Activated T-helper 1 cell treated with Interleukin-2 at 50 U/mL for 16 hours (primary cell): ENCODE results near the gene PCDH9.
"Not testable (repeated sequence)": the region's sequence is repeated elsewhere in the genome, so short reads cannot be mapped to it uniquely, and the experiment has no call there.

ENCODE experiments used
- DNase-seq: peaks from one replicate; pipeline ENCODE4 v3.0.0-alpha.2; 2020; ENCODE audit warnings: low read depth

PCDH9 gene

GRCh38 chr13:66655847-66656454, 574.2 kb downstream of the PCDH9 start:
- DNase-seq = no peak

GRCh38 chr13:66644855-66645460, 585.2 kb downstream of the PCDH9 start:
- DNase-seq = no peak

GRCh38 chr13:66640231-66640630, 589.9 kb downstream of the PCDH9 start:
- no peak for DNase-seq

DNA sequence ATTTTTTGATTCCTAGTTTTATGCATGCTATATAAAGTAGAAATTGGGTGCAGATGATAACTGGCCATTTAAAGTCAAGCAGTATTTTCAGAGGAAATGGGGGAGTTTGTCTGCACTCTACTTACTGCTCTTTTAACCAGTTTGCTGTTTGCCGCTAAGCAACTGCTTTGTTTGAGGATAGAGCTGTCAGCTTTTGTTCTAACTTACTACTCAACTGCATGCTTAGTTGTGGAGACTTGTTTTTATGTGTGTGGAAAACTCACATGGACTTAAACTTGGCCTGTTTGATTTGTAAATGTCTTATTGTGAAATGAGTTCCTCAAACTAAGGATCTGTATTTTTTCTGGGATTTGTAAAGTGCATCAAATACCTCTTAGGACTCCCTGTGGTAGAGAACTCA, 591.1 kb downstream of the PCDH9 start:
- no peak for DNase-seq

DNA sequence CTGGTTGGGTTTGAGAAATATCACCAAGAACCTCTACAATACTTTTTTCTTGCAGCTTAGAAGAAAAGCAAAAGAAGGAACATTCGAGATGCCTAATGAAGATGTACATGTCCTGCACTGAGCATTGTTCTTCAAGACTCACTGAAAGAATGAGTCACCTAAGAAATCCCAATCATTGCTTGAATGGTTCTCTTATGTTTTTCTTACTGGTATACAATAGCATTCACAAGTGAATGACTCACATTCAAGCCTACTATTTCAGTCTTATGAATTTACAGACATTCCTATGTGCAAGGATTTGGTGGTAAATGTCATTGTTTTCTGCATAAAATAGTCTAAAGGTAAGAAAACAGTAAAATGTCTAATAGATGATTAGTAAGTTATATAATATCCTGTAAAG, 594.6 kb downstream of the PCDH9 start:
- DNase-seq = no peak

- no peak for DNase-seq
Measured at GRCh38 chr13:66634384-66634783, 595.8 kb downstream of the PCDH9 start.

DNA sequence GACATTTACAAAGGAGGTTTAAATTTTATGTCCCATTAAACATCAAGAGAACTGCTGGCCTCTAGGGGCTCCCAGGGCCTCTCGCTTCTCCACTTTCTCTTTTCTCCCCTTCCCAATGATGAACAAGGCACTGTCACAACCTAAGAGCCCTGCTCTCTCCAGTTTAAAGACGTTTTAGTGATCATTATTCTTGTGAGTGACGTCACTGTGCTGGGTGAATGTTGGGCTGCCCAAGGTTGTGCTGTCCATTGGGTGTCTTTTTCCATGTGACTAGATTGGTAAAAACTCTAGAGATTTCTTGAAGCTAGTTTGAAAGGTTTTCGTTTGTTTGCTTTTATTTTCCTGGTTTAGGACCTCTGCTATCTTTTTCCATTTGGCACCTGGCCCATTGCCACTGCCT, 602.6 kb downstream of the PCDH9 start:
- no peak for DNase-seq

GRCh38 chr13:66624302-66624701, 605.8 kb downstream of the PCDH9 start:
- no peak for DNase-seq

DNA sequence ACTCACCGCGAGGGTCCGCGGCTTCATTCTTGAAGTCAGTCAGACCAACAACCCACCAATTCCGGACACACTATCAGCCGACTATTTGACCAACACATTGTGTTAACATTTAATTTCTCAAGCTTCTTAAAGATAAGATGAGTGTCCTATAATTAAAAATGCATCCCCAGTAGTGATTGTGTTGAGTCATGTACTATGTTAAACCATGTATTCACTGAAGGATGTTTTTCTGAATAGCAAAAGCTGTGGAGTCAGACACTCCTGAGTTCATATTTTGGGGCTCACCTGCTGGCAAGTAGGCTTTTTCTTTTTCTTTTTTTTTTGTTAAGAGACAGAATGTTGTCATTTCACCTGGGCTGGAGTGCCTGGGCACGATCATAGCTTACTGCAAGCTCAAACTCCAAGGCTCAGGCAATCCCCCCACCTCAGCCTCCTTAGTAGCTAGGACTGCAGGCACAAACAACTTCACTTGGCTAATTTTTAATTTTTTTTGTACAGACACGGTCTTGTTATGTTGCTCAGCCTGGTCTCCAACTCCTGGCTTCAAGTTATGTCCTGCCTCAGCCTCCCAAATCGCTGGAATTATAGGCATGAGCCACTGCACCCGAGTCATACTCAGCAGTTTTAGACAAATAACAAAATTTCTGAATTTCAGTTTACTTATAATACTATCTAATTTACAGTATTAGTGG, 606.9 kb downstream of the PCDH9 start:
- no peak for DNase-seq

DNA sequence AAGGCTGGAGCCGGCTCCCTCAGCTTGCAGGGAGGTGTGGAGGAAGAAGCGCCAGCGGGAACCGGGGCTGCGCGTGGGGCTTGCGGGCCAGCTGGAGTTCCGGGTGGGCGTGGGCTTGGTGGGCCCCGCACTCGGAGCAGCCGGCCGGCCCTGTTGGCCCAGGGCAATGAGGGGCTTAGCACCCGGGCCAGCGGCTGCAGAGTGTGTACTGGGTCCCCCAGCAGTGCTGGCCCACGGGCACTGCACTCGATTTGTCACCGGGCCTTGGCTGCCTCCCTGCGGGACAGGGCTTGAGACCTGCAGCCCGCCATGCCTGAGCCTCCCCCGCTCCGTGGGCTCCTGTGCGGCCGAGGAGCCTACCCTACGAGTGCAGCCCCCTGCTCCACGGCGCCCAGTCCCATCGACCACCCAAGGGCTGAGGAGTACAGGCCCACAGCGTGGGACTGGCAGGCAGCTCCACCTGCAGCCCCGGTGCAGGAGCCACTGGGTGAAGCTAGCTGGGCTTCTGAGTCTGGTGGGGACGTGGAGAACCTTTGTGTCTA, 608.2 kb downstream of the PCDH9 start:
- DNase-seq = not testable (repeated sequence)

DNA sequence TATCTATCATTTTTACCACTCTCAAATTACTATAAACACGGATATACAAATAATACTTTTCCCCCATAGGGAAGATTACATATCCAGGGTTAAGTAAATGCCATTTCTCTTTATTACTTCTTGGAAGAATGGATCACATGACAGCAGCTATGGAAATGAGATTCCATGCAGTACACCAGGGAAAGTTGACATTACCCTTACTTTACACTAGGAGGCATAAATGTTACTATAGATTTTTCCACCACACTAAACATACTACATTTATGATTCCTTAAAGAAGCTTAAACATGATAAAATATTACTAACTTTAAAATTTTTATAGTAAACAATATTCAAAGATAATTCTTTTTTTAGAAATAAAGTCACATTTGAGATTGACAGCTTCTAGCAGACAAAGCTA, 611.4 kb downstream of the PCDH9 start:
- DNase-seq = no peak

GRCh38 chr13:66617786-66618185, 612.4 kb downstream of the PCDH9 start:
- DNase-seq = no peak

DNA sequence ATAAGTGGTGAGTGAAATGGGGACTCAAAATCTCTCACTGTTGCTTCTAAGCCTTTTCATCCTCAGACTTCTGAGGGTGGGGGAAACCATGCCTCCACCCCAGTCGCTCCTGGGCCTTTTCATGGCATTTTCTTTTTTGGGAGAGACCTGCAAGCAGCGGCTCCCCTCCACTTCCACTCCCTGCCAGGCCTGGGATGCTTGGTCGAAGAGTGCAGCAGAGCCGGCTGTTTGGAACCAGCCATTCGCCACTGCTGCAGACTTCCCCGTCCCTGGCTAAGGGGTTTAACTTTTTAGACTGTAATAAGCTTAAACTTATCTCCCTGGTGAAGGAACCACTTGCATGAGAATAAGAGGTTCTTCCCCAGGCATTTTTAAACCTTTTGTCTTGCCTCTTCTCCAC, 617.2 kb downstream of the PCDH9 start:
- no peak for DNase-seq

DNA sequence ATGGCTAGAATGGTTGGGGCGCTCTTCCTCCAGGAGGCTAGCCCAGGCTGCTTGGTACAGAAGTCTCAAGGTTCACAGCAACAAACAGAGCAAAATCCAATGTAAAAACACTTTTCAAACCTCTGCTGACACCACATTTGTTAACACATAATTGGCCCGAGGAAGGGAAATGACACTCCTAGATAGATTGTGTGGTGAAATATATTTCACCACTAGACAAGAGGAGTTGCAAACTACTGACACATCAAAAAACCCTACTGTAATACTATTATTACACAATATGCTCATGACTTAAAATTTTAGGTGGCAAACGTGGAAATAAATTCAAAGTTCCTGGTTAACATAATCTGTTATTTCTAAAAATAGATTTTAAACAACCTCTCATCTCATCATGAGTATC, 643.6 kb downstream of the PCDH9 start:
- no peak for DNase-seq

DNA sequence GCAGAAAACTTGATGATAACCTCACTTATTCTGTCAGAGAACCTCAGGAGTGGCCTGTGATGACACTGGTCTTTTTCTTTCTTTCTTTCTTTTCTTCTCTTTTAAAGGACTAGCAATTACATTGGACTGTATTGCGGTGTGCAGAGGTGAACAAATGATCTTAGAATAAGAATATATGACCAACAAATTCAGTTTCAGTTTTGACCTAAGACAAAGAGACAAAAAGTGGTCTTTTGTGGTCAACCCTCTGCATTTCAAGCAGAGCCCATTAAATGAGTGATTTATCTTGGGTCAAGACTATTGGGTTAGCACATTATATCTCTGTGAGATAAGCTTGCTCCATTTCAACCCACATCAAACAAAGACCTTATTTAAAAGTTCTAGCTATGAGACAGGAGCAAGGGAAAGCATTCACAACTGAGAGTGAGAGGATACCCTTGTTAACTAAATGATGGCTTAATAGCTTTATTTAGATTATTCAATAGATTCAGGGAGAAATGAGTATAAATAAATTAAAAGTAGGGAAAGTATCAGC, 644.4 kb downstream of the PCDH9 start:
- DNase-seq = no peak

GRCh38 chr13:66581675-66582074, 648.5 kb downstream of the PCDH9 start:
- no peak for DNase-seq

GRCh38 chr13:66578305-66578704, 651.8 kb downstream of the PCDH9 start:
- DNase-seq = no peak

- DNase-seq = no peak
Measured at GRCh38 chr13:66577358-66577757, 652.8 kb downstream of the PCDH9 start.

- no peak for DNase-seq
Measured at GRCh38 chr13:66576381-66576780, 653.8 kb downstream of the PCDH9 start.

DNA sequence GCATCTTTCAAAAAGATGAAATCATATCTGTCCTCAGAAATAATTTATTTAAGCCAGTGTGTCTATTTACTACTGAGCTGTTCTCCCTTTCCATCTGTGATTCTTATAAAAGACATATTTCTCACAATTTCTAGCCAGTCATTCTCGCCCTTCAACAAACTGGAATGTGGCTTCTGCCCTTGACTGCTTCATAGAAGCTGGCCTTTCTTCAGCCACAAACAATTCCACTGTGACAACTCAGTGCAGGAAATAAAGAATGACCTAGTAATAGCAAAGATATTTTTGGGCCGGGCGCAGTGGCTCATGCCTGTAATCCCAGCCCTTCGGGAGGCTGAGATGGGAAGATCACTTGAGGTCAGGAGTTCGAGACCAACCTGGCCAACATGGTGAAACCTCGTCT, 655.5 kb downstream of the PCDH9 start:
- no peak for DNase-seq

DNA sequence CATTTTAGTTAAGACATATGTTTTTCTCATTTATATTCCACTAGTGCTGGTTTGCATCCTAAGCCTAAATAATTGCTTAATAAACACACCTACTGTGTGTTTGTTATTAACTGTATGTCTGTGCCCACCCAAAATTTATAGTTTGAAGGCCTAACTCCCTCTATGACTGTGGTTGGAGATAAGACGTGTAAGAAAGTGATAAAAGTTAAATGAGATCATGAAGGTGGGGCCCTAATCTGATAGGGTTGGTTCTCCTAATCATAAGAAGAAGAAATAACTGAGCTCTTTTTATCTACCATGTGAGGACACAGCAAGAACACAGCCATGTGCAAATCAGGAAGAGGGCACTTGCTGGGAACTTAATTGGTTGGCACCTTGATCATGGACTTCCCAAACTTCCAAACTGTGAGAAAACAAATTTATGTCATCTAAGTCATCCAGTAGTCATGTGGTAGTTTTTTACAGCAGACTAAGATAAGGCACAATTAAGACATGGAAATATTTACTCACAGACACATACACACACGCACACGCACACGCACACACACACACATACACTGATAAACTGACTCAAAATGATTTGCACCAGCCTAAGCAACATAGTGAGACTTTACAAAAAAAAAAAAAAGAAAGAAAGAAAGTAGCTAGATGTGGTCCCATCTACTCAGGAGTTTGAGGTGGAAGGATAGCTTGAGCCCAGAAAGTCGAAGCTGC, 662.1 kb downstream of the PCDH9 start:
- no peak for DNase-seq

DNA sequence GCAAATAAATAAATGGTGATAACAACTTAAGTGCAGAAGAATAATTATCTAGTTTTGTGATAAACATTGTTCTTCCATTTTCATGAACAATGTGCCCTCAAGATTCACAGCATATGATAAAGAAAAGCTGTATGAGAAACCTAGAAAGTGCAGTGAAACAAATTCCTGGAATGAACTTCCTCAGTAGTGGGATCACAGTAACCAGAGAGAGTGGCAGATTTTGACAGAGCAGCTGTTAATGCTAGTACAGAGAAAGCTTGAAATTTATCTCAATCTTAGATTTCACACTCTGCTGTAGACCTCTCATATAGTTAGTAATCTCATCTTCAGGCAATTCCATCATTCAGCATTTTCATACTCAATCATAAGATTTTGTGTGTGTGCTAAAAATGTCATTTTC, 664.9 kb downstream of the PCDH9 start:
- DNase-seq = no peak

DNA sequence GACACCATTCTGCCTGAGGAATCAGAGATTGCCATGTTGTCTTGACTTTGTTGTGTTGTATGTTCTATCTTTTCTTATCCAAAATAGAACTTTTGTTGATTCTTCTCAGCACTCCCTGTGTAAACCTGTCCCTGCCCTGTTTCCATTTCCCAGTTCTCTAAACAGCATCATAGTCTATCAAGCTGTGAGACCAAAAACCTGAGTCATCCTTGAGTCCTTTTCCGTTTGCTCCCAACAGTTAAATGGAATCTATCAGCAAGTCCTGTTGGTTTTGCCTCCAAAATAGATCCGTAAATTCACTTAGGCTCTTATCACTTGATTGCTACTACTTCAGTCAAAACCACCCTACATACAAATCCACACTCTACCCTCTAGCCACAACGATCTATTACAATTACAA, 667.1 kb downstream of the PCDH9 start:
- no peak for DNase-seq
